ENCODE results near the gene LRRC8E.
"Not testable (repeated sequence)": the region's sequence is repeated elsewhere in the genome, so short reads cannot be mapped to it uniquely, and the experiment has no call there.

Gene LRRC8E

DNA sequence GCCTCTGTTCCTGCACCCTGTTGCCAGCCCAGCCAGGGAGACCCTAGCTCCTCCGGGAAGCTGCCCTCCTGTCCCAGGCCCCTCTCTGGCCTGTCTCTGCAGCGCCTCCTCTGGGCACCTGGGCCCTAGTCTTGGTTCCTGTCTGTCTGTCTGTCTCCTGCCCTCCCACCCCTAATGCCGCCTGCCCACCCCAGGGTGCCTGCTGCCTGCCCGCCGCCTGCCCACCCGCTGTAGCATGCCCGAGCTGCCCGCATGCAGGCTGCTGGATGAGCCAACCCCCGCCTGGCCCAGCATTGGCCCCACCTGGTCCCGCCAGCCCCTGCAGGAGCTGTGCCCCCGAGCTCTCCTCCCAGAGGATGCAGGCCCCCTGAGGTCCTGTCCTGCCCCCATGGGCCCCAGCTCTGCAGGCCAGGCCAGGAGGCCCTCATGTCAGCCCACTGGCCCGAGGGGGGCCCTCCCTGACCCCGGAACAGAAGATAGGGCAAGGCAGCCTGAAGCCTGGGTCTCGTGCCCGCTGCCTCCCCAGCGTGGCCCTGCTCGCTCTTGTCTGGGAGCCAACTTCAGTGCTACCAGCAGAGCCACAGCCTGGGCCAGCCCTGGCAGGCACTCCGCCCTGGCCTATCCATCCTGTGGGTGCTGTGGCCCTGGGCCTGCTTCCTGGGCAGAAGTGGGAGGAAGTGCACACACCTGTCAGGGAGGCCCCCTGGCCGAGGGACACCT, 20.6 kb downstream of the LRRC8E start:
- DNase-seq (ENCODE audit: low read depth in 2 of 2): no peak

- DNase-seq (ENCODE audit: low read depth in 2 of 2): no peak
Observed at GRCh38 chr19:7909471-7910067, 21.3 kb downstream of the LRRC8E start.

DNA sequence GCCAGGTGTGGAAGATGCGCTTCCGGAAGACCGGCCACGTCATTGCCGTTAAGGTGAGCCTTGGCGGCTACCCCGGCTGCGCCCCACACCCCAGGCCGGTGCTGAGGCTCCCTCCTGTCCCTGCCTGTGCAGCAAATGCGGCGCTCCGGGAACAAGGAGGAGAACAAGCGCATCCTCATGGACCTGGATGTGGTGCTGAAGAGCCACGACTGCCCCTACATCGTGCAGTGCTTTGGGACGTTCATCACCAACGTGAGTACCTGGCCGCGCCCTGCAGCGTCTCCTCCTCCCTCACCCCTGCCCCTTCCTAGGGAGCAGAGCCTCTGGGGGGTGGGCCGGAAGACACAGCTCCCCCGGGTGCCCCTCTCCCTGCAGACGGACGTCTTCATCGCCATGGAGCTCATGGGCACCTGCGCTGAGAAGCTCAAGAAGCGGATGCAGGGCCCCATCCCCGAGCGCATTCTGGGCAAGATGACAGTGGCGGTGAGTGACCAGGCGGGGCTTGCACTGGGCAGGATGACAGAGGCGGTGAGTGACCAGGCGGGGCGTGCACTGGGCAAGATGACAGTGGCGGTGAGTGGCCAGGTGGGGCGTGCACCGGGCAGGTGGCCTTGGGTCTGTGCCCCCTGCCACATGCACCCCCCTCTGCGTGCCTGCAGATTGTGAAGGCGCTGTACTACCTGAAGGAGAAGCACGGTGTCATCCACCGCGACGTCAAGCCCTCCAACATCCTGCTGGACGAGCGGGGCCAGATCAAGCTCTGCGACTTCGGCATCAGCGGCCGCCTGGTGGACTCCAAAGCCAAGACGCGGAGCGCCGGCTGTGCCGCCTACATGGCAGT, 22.2 kb downstream of the LRRC8E start:
- no peak for DNase-seq (ENCODE audit: low read depth in 2 of 2)

GRCh38 chr19:7911508-7912143, 23.3 kb downstream of the LRRC8E start:
- no peak for DNase-seq (ENCODE audit: low read depth in 2 of 2)

- DNase-seq (ENCODE audit: low read depth in 2 of 2): no peak
Observed at GRCh38 chr19:7912144-7912696, 23.9 kb downstream of the LRRC8E start.

DNA sequence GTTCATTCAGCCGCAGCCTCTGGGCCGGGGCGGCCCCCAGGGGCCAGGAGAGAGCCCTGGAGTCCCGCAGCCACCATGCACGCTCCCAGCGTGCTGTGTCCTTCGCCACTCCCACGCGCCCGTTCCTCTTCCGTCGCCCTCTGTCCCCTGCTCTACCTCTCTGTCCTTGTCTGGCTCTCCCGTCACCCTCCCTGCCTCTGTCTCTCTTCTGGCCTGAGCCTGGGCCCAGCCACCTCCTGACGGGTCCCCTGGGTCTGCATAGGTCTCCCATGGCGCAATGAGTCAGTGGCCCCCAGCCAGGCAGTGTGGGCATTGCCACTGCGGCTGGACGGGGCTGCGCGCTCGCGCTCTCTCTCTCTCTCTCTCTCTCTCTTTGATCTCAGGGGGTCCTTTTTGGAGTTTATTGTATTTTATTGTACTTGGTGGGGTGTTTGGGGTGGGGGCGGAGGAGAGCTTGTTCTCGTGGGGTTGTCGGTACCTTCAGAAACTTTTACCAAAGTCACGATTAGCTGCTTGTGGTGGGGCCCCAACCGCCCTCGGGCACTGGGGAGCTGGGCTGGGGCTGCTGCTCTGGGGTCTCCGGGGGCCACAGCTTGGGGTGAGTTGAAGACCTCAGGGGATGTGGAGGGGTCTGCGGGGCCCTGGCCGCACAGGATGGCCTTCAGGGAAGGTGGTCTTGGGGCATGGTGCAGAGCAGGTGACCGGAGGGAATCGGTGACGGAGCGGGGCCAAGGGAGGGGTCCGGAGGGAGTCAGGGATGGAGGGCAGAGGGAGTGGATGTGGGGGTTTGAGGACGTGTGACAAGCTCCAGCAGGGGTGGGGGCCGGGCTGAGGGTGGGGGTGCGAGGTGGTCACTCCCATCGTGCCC, 24.6 kb downstream of the LRRC8E start:
- no peak for DNase-seq (ENCODE audit: low read depth in 2 of 2)

GRCh38 chr19:7913652-7914051, 25.3 kb downstream of the LRRC8E start:
- DNase-seq (ENCODE audit: low read depth in 2 of 2): no peak

GRCh38 chr19:7914099-7914498, 25.8 kb downstream of the LRRC8E start:
- no peak for DNase-seq (ENCODE audit: low read depth in 2 of 2)

GRCh38 chr19:7914598-7915045, 26.3 kb downstream of the LRRC8E start, which contains the start of gene TGFBR3L:
Gene TGFBR3L (plus strand): TSS chr19:7914830.
- no peak for DNase-seq (ENCODE audit: low read depth in 2 of 2)

- no peak for DNase-seq (ENCODE audit: low read depth in 2 of 2)
Observed at GRCh38 chr19:7915250-7916102, 27.2 kb downstream of the LRRC8E start.

DNA sequence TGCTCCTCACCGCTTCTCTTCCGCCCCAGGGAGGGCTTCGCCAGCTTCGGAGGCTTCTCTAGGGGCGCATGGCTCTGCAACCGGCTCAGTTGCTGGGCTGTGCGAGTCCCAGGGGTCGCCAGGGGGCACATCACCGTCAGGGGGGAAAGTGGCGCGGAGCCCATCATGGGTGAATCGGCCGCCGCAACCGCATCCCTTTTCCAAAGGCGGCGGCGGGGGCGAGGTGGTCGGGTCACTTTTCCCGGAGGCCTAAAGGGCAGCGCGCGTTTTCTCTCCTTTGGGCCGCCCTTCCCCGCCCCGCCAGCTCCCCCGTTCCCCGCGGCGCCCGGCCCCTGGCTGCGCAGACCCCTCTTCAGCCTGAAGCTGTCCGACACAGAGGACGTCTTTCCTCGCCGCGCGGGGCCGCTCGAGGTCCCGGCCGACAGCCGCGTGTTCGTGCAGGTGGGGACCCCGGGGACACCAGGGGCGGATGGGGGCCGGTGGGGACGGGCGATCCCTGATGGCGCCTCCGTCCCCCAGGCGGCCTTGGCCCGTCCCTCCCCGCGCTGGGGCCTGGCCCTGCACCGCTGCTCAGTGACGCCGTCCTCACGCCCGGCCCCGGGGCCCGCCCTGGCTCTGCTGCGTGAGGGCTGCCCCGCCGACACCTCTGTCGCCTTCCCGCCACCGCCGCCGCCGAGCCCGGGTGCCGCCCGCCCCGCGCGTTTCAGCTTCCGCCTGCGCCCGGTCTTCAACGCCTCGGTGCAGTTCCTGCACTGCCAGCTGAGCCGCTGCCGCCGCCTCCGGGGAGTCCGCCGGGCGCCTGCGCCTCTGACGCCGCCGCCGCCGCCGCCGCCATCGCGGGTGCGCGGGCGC, 28.0 kb downstream of the LRRC8E start:
- DNase-seq (ENCODE audit: low read depth in 2 of 2): no peak

DNA sequence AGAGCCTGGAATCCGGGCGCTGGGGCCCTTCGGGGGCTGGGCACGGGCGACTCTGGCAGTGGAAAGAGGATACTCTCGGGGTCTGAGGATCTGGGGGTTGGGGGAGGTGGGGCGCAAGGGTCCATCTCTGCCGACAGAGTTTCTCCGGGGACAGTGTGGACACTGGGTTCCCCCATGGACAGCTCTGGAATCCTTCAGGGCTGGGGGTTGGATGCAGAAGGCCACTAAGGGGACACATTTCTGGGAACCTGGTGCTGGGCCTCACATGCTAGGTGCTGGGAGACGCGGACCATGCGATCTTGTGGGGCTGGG, 28.6 kb downstream of the LRRC8E start:
- no peak for DNase-seq (ENCODE audit: low read depth in 2 of 2)

DNA sequence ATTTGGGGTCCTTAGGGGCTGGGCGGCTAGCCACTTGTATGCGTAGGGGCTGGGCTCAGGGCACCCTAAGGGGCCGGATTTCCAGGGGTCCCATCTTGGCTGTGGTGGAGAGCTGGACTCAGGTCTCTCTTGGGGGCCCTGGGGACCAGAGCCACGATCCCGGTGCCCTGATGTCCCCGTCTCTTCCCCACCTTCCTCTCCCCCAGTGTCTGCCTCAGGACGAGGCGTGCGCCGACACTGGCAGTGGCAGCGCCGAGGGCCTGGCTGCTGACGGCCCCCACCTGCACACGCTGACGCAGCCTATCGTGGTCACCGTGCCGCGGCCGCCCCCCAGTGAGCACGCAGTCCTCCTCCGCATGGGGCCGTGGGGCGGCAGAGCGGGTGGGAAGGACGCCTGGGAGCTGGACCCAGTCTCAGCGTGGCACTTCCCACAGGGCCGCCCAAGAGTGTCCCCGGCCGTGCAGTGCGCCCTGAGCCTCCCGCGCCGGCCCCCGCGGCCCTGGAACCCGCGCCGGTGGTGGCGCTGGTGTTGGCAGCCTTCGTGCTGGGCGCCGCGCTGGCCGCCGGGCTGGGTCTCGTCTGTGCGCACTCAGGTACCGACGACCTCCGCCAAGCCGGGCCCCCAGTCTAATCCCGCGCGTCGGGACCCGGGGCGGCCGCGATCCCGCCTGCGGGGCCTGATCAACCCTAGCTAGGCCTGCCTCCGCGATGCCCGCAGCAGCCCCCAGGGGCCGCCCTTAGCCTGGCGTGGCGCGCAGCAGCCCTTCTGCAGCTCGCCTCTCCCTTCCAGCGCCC, 29.2 kb downstream of the LRRC8E start:
- no peak for DNase-seq (ENCODE audit: low read depth in 2 of 2)

- DNase-seq (ENCODE audit: low read depth in 2 of 2): not testable (repeated sequence)
Observed at GRCh38 chr19:7918062-7918614, 29.8 kb downstream of the LRRC8E start.

- DNase-seq (ENCODE audit: low read depth in 2 of 2): no peak
Observed at GRCh38 chr19:7918615-7919421, 30.5 kb downstream of the LRRC8E start.

GRCh38 chr19:7919610-7920518, 31.6 kb downstream of the LRRC8E start, which contains the start of gene SNAPC2:
Gene SNAPC2 (plus strand): TSS chr19:7920338. CDS start chr19:7920367, 29 bp downstream.
- peak; percentile 85 to 89 for DNase-seq (ENCODE audit: low read depth in 2 of 2)

All from fibroblast of skin of left biceps (primary cell).